GM12878 (cell line): ENCODE data around the gene PDZRN4. TPM values are rescaled to one million over a fixed set of nuclear protein-coding genes. Genes with fewer than 3 reads are reported as not detected.

Experiments used
- ATAC-seq: fragments of 200-7000 bp; cut with Tn5 transposase; 3 replicates; pipeline ENCODE4 v1.9.1; 2020; ENCODE audit warnings: mild to moderate bottlenecking, moderate library complexity
- BruUV-seq: library from RNA; stranded (reverse); fragments of 400-500 nt; replicated peaks from 2 replicates; lab custom pipeline; 2021; lab: Mats Ljungman, UMichigan
- CTCF ChIA-PET: fragments of 300-600 bp; sonication (Branson Sonifier 250); formaldehyde crosslinking; extraction: SDS; loops from one replicate; lab custom pipeline; 2021; ENCODE audit warnings: inconsistent platforms; lab: Yijun Ruan, JAX
- POLR2A ChIA-PET: fragments of 350-600 bp; formaldehyde crosslinking; extraction: SDS; loops from one replicate; lab custom pipeline; 2021; ENCODE audit warnings: inconsistent platforms; lab: Charles Lee
- RAD21 ChIA-PET: fragments of 300-600 bp; sonication (Branson Sonifier 250); formaldehyde crosslinking; loops from one replicate; lab custom pipeline; 2023; ENCODE audit warnings: antibody characterized with exemption; ENCODE audit not compliant: unreplicated experiment; lab: Charles Lee
- SMC1A ChIA-PET: fragments of 300-600 bp; sonication (Branson Sonifier 250); formaldehyde crosslinking; loops from one replicate; lab custom pipeline; 2023; ENCODE audit not compliant: unreplicated experiment, uncharacterized antibody; lab: Charles Lee
- DNase-seq: peaks from one replicate; pipeline ENCODE4 v3.0.0-alpha.2; 2011; ENCODE audit warnings: low read depth, low spot score
- FAIRE-seq: peaks from 3 replicates; lab custom pipeline; 2011; peaks lifted over from hg19 to GRCh38; lab: Jason Lieb, UNC
- H2AFZ ChIP-seq: 2 replicates; pipeline ENCODE4 v1.6.0; 2011; ENCODE audit warnings: low read depth, low read length, control low read depth; ENCODE audit not compliant: control insufficient read depth
- H3K27ac ChIP-seq: 2 replicates; pipeline ENCODE4 v1.5.1; 2011; ENCODE audit warnings: control low read depth; ENCODE audit not compliant: control insufficient read depth, insufficient read depth
- H3K27me3 ChIP-seq, 2 experiments: replicated peaks in 1 of 2; 2 replicates each; pipeline versions ENCODE4 v1.6.0 to v1.6.1; 2011; ENCODE audit warnings: low read length in 1 of 2; ENCODE audit not compliant: control insufficient read depth in 2 of 2, insufficient read depth in 2 of 2
- H3K36me3 ChIP-seq, 2 experiments: 2 replicates each; pipeline ENCODE4 v1.5.1; 2011; ENCODE audit warnings: low read length in 1 of 2; ENCODE audit not compliant: control insufficient read depth in 2 of 2, insufficient read depth in 2 of 2
- H3K4me1 ChIP-seq: 2 replicates; pipeline ENCODE4 v1.6.1; 2011; ENCODE audit warnings: mild to moderate bottlenecking, low read length, moderate library complexity, mixed read lengths; ENCODE audit not compliant: control insufficient read depth, insufficient read depth
- H3K4me2 ChIP-seq: 2 replicates; pipeline ENCODE4 v1.6.0; 2011; ENCODE audit warnings: control low read depth; ENCODE audit not compliant: control insufficient read depth, insufficient read depth
- H3K4me3 ChIP-seq: fragments of 200-600 bp; sonication (generic); 2 replicates; pipeline ENCODE4 v1.5.1; 2016
- H3K79me2 ChIP-seq: 2 replicates; pipeline ENCODE4 v1.6.0; 2011; ENCODE audit warnings: low read length; ENCODE audit not compliant: control insufficient read depth, insufficient read depth
- H3K9ac ChIP-seq: 2 replicates; pipeline ENCODE4 v1.8.0; 2011; ENCODE audit warnings: low read length, control low read depth, mixed read lengths; ENCODE audit not compliant: control insufficient read depth, insufficient read depth
- H3K9me3 ChIP-seq: replicated peaks from 3 replicates; pipeline ENCODE4 v1.5.1; 2011; ENCODE audit warnings: mild to moderate bottlenecking, low read length; ENCODE audit not compliant: control insufficient read depth, insufficient read depth
- H4K20me1 ChIP-seq: 2 replicates; pipeline ENCODE4 v1.6.0; 2011; ENCODE audit not compliant: control insufficient read depth, insufficient read depth
- NR2C1 ChIP-seq: fragments of 450-650 bp; IDR thresholded peaks from 2 replicates; pipeline ENCODE4 v1.6.1; 2017; ENCODE audit warnings: antibody characterized with exemption, mild to moderate bottlenecking, moderate library complexity
- POLR2A ChIP-seq: IDR thresholded peaks from 2 replicates; pipeline ENCODE4 v1.6.1; 2011; ENCODE audit warnings: low read depth, mild to moderate bottlenecking, low read length
- RELA ChIP-seq: fragments of 450-650 bp; IDR thresholded peaks from 2 replicates; pipeline ENCODE4 v1.8.0; 2014; ENCODE audit warnings: borderline replicate concordance; ENCODE audit not compliant: partially characterized antibody
- SUZ12 ChIP-seq: fragments of 200-600 bp; sonication (generic); IDR thresholded peaks from one replicate; pipeline ENCODE4 v1.6.1; 2018; ENCODE audit warnings: antibody characterized with exemption, mild to moderate bottlenecking; ENCODE audit not compliant: unreplicated experiment
- WGBS: methylation state at CpG from one replicate; pipeline ENCODE4 v1.1.6; 2016; ENCODE audit warnings: low lambda C conversion rate; ENCODE audit not compliant: insufficient replicate concordance, insufficient coverage; ENCODE audit errors: missing lambda C conversion rate; 5-methylcytosine and 5-hydroxymethylcytosine counted together
- in situ Hi-C: fragments of 300-500 bp; cut with MboI; formaldehyde crosslinking; loops from 9 replicates; pipeline ENCODE4 v1.14.3; 2018; ENCODE audit warnings: mixed read lengths
- intact Hi-C: fragments of 100-400 bp; cut with micrococcal nuclease; formaldehyde crosslinking; loops from one replicate; pipeline ENCODE4 v1.14.2; 2022; ENCODE audit not compliant: unreplicated experiment
- polyA plus RNA-seq, 11 experiments: library from polyadenylated mRNA; depleted of rRNA in 4 of 11; unstranded in 6 of 11; stranded (reverse) in 5 of 11; fragments of >200 nt; fragmentation: Nextera tagmentation in 4 of 11; fragmentation: Illumina TruSeq in 1 of 11; extraction: Ambion mirVana in 4 of 11; extraction: Trizol in 1 of 11; gene quantifications; 1 replicate in 1 of 11; 2 replicates in 10 of 11; pipeline versions ENCODE4 v1.2.1 to v1.2.3, GENCODE V29; 2011 to 2016; ENCODE audit warnings: inconsistent platforms in 2 of 11, missing spikeins in 2 of 11, low read depth in 1 of 11
- total RNA-seq, 4 experiments: library from RNA; depleted of rRNA in 3 of 4; stranded (reverse); fragments of >200 nt in 3 of 4; fragmentation: Illumina TruSeq in 1 of 4; extraction: Trizol in 1 of 4; gene quantifications; 2 replicates each; pipeline versions ENCODE4 v1.2.1 to v1.2.3, GENCODE V29; 2013 to 2021
- TF ChIP-seq, protein P1 (sequence below): IDR thresholded peaks from 2 replicates; pipeline ENCODE4 v1.6.1; 2012; ENCODE audit warnings: mild to moderate bottlenecking, low read depth, low read length
- TF ChIP-seq, protein P2 (sequence below): IDR thresholded peaks from 2 replicates; pipeline ENCODE4 v1.6.1; 2011; ENCODE audit warnings: borderline replicate concordance, low read depth, mild to moderate bottlenecking, moderate library complexity, mixed read lengths, low read length; ENCODE audit not compliant: insufficient read depth; ENCODE audit errors: extremely low read length
- TF ChIP-seq, protein P3 (sequence below): fragments of 450-650 bp; IDR thresholded peaks from 2 replicates; pipeline ENCODE4 v1.6.1; 2017; ENCODE audit warnings: borderline replicate concordance
- TF ChIP-seq, protein P4 (sequence below): fragments of 450-650 bp; formaldehyde crosslinking; IDR thresholded peaks from 2 replicates; pipeline ENCODE4 v1.4.0; 2020; ENCODE audit warnings: mild to moderate bottlenecking, moderate library complexity

Gene PDZRN4
- total and polyA plus RNA-seq, 10 of the 15 experiments (the other 5 are each of a cell fraction or from before 2014, with no cell fraction given): 0.03 TPM; not detected in 9

DNA sequence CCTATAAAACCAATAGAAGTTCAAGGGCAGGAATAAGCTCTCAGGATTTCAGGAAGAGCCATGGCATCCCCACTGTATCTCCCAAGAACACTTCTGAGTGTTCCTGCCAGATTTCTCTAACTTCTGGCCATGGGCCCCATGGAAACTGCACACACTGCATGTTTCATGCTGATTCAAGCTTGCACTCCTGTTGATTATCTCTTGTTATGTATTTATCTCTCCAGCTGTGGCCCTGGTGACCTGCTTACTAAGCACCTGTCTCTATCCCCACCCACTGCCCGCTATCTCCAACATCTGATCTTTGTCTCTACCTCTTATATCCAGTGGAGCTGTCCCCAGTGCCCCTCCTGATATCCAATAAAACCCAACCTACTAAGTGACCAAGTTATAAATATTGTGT, 285.3 kb downstream of the PDZRN4 start (continued):
- TF ChIP-seq, protein P1, sequence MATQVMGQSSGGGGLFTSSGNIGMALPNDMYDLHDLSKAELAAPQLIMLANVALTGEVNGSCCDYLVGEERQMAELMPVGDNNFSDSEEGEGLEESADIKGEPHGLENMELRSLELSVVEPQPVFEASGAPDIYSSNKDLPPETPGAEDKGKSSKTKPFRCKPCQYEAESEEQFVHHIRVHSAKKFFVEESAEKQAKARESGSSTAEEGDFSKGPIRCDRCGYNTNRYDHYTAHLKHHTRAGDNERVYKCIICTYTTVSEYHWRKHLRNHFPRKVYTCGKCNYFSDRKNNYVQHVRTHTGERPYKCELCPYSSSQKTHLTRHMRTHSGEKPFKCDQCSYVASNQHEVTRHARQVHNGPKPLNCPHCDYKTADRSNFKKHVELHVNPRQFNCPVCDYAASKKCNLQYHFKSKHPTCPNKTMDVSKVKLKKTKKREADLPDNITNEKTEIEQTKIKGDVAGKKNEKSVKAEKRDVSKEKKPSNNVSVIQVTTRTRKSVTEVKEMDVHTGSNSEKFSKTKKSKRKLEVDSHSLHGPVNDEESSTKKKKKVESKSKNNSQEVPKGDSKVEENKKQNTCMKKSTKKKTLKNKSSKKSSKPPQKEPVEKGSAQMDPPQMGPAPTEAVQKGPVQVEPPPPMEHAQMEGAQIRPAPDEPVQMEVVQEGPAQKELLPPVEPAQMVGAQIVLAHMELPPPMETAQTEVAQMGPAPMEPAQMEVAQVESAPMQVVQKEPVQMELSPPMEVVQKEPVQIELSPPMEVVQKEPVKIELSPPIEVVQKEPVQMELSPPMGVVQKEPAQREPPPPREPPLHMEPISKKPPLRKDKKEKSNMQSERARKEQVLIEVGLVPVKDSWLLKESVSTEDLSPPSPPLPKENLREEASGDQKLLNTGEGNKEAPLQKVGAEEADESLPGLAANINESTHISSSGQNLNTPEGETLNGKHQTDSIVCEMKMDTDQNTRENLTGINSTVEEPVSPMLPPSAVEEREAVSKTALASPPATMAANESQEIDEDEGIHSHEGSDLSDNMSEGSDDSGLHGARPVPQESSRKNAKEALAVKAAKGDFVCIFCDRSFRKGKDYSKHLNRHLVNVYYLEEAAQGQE: no peak
- no peak for TF ChIP-seq SUZ12
- no peak for TF ChIP-seq NR2C1
- no peak for TF ChIP-seq RELA
- TF ChIP-seq, protein P2, sequence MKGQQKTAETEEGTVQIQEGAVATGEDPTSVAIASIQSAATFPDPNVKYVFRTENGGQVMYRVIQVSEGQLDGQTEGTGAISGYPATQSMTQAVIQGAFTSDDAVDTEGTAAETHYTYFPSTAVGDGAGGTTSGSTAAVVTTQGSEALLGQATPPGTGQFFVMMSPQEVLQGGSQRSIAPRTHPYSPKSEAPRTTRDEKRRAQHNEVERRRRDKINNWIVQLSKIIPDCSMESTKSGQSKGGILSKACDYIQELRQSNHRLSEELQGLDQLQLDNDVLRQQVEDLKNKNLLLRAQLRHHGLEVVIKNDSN: no peak
- TF ChIP-seq, protein P3, sequence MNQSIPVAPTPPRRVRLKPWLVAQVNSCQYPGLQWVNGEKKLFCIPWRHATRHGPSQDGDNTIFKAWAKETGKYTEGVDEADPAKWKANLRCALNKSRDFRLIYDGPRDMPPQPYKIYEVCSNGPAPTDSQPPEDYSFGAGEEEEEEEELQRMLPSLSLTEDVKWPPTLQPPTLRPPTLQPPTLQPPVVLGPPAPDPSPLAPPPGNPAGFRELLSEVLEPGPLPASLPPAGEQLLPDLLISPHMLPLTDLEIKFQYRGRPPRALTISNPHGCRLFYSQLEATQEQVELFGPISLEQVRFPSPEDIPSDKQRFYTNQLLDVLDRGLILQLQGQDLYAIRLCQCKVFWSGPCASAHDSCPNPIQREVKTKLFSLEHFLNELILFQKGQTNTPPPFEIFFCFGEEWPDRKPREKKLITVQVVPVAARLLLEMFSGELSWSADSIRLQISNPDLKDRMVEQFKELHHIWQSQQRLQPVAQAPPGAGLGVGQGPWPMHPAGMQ: no peak
- no peak for TF ChIP-seq POLR2A

DNA sequence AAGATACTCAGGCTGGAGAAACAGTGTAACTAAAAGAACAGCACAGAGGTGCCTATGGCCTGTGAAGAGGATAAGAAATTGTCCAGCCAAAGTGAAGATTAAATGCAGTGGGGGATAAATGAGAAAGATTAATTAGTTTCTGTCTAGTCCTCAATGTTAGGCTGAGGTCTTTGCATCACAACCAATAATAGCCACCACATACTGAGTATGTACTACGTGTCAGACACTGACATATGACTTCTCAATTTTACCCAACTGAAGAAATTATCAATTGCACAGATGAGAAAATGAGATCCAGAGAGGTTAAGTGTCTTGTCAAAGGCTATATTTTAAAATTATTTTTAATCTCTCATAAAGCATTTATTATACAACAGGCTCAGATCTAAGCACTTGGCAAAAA, 285.9 kb downstream of the PDZRN4 start:
- intact Hi-C loops: no loop called here
- SMC1A ChIA-PET: no interaction called here
- FAIRE-seq (no peak), ATAC-seq (no peak), DNase-seq (no peak)
- Histone ChIP-seq H3K79me2 (no peaks in the 10 kb centered on the region), H3K4me1 (no peaks in the 10 kb centered on the region), H3K4me2 (no peak overlapping the region), H4K20me1 (no peaks in the 10 kb centered on the region), H3K9me3 (no peaks in the 10 kb centered on the region), H2AFZ (no peak overlapping the region), H3K27ac (no peak overlapping the region), H3K36me3 (no peaks in the 10 kb centered on the region), H3K27me3 (no peaks in the 10 kb centered on the region), H3K9ac (no peak overlapping the region), H3K4me3 (no peak overlapping the region)
- CTCF ChIA-PET: no interaction called here
- POLR2A ChIA-PET: no interaction called here
- in situ Hi-C loops: no loop called here
- BruUV-seq: no TSS peak
- TF ChIP-seq, protein P2: no peak
- TF ChIP-seq, protein P4, sequence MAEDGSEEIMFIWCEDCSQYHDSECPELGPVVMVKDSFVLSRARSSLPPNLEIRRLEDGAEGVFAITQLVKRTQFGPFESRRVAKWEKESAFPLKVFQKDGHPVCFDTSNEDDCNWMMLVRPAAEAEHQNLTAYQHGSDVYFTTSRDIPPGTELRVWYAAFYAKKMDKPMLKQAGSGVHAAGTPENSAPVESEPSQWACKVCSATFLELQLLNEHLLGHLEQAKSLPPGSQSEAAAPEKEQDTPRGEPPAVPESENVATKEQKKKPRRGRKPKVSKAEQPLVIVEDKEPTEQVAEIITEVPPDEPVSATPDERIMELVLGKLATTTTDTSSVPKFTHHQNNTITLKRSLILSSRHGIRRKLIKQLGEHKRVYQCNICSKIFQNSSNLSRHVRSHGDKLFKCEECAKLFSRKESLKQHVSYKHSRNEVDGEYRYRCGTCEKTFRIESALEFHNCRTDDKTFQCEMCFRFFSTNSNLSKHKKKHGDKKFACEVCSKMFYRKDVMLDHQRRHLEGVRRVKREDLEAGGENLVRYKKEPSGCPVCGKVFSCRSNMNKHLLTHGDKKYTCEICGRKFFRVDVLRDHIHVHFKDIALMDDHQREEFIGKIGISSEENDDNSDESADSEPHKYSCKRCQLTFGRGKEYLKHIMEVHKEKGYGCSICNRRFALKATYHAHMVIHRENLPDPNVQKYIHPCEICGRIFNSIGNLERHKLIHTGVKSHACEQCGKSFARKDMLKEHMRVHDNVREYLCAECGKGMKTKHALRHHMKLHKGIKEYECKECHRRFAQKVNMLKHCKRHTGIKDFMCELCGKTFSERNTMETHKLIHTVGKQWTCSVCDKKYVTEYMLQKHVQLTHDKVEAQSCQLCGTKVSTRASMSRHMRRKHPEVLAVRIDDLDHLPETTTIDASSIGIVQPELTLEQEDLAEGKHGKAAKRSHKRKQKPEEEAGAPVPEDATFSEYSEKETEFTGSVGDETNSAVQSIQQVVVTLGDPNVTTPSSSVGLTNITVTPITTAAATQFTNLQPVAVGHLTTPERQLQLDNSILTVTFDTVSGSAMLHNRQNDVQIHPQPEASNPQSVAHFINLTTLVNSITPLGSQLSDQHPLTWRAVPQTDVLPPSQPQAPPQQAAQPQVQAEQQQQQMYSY (CRISPR knock-in tag): no peak
- RAD21 ChIA-PET: no interaction called here
- 0% methylated on average over 1 of the region's 1 CpG for WGBS
